Bronchial epithelial cell (primary cell): ENCODE measurements around the gene BICD2. TPM values are rescaled to one million over a fixed set of nuclear protein-coding genes. Genes with fewer than 3 reads are reported as not detected.
"Not testable (repeated sequence)": the region's sequence is repeated elsewhere in the genome, so short reads cannot be mapped to it uniquely, and the experiment has no call there.

ENCODE experiments used
- DNase-seq: peaks from one replicate; pipeline ENCODE4 v3.0.0-alpha.2; 2010; ENCODE audit warnings: low read depth
- FAIRE-seq: peaks from 2 replicates; lab custom pipeline; 2011; peaks lifted over from hg19 to GRCh38; lab: Jason Lieb, UNC
- H3K27me3 ChIP-seq: 2 replicates; pipeline ENCODE4 v1.5.1; 2011; ENCODE audit warnings: low read length; ENCODE audit not compliant: control insufficient read depth, insufficient read depth
- H3K36me3 ChIP-seq: 2 replicates; pipeline ENCODE4 v1.5.1; 2011; ENCODE audit warnings: low read length; ENCODE audit not compliant: control insufficient read depth, insufficient read depth
- H3K4me3 ChIP-seq: 2 replicates; pipeline ENCODE4 v1.5.1; 2011; ENCODE audit warnings: mild to moderate bottlenecking, low read depth, low read length, control low read depth
- total RNA-seq: library from RNA; depleted of rRNA; stranded (reverse); fragments of >200 nt; gene quantifications from 2 replicates; pipeline ENCODE4 v1.2.1, GENCODE V29; 2014
- TF ChIP-seq, protein P1 (sequence below): IDR thresholded peaks from 2 replicates; pipeline ENCODE4 v1.5.1; 2011; ENCODE audit warnings: mild to moderate bottlenecking, moderate library complexity, low read length, control low read depth, inconsistent platforms; ENCODE audit not compliant: insufficient read depth, severe bottlenecking

Gene BICD2
- 92.7 and 138 TPM in 2 replicates for total RNA-seq

DNA sequence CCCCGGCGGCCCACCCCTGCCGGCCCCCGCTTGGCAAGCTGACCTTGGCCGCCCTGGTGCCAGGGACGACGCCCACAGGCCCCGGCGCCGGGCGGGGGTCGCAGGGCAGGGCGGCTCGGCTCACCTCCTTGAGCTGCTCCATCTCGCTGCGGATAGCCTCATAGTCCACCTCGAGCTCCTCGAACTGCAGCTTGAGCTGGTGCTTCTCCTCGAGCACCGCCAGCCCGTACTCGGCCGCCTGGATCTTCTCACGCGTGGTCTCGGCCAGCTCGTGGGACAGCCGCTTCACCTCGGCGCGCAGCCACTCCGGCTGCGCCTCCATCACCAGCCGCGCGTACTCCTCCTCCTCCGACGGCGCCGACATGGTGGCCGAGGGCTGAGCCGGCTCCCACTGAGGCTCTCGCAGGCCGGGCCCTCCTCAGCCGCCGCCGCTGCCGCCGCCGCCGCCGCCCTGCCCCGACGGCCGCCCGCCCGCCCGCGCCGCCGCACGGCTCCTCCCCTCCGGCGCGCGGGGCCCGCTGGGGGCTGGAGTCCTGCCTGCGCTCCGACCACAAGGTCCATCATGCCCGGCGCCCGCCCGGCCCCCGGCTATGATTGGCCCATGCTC lies at the start of gene BICD2:
Gene BICD2 (minus strand): TSS at position 453 of the 607 bp plus-strand sequence. CDS start 89 bp downstream, at position 364.
- no peak for FAIRE-seq
- Histone ChIP-seq H3K27me3 (no peaks in the 10 kb centered on the region), H3K4me3 (peak within 1 kb of the TSS; percentile 83), H3K36me3 (peaks cover 2% of the 10 kb centered on the region)
- no peak for DNase-seq
- TF ChIP-seq, protein P1, sequence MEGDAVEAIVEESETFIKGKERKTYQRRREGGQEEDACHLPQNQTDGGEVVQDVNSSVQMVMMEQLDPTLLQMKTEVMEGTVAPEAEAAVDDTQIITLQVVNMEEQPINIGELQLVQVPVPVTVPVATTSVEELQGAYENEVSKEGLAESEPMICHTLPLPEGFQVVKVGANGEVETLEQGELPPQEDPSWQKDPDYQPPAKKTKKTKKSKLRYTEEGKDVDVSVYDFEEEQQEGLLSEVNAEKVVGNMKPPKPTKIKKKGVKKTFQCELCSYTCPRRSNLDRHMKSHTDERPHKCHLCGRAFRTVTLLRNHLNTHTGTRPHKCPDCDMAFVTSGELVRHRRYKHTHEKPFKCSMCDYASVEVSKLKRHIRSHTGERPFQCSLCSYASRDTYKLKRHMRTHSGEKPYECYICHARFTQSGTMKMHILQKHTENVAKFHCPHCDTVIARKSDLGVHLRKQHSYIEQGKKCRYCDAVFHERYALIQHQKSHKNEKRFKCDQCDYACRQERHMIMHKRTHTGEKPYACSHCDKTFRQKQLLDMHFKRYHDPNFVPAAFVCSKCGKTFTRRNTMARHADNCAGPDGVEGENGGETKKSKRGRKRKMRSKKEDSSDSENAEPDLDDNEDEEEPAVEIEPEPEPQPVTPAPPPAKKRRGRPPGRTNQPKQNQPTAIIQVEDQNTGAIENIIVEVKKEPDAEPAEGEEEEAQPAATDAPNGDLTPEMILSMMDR: no peak

GRCh38 chr9:92809629-92810326 lies 45.1 kb upstream of the BICD2 start:
- not testable (repeated sequence) for DNase-seq, FAIRE-seq, H3K4me3 ChIP-seq, H3K36me3 ChIP-seq
- peaks cover 42% of the 10 kb centered on the region for H3K27me3 ChIP-seq

DNA sequence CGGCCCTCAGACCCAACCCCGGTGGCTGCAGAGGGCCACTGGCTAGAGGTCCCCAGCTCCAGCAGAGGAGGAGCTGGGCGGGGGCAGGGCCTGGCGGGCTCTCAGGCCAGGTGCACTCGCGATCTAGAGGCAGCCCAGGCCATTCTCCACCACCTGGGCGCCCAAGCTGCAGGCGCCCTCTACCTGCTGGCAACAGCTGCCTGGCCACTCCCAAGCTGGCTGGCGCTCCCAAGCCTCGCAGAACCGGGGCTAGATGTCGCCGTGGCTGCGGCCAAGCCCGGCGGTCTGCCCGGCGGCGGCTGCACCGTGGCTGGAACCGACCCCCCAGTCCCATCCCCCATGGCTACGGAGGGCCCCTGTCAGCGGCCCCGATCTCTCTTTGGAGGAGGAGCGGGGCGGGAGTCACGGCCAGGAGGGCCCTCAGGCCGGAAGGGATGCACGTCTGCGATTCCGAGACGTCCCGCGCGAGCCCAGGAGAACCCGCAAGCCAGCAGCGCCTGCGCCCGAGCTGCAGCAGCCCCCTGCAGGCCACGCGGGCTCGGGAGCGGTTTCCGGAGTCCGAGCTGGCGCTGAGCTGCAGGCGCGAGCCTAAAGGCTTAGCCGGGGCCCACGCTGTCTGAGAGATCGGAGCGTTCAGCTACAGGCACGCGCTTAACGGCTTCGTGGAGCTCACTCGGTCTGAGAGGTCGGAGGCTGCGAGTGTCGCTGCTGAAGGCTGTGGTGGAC lies 44.3 kb upstream of the BICD2 start:
- H3K36me3 ChIP-seq: no peaks in the 10 kb centered on the region
- FAIRE-seq (no peak), DNase-seq (peak; percentile 48)
- TF ChIP-seq, protein P1: peak; percentile 61
- H3K4me3 ChIP-seq: peak overlapping the region; percentile 20
- H3K27me3 ChIP-seq: peaks cover 42% of the 10 kb centered on the region

DNA sequence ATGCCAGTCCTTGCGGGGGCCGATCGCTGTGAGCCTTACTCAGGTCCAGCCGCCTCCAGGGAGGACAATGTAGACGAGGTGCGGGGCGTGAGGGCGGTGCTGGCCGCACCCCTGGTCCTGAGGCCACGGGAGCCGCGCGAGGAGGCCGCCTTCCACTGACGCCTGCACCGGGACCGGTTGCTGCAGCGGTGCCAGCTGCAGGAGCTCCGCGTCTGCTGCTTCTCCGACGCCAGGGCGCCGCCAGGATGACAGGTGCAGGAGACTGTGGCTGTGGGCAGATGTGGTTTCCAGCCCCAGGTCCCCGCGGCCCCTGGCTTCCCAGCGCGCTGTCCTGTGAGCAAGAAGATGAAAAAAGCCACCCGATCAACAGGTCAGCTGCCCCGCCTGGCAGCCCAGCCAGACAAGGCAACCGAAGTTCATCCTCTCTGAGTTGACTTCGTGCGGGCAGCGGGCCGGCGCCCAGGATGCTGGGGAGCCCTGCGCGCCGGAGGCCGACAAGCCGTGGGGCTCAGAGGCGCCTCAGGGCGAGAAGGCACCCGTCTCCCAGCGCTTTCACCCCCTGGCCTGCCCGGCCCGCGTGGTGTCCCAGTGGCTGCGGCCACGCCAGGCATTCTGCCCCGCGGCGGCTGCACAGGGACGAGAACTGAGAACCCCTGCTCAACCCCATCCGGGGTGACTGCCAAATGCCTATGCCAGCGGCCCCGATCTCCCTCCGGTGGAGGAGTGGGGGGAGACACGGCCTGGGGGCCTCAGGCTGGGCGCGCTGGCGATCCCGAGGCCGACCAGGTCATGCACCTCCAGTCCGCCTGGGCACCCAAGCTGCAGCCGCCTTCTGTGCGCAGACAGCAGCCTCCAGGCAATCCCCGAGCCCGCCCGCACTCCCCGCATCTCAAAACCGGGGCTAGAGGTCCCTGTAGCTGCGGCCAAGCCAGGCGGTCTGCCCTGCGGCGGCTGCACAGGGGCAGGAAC lies 43.4 kb upstream of the BICD2 start:
- peaks cover 40% of the 10 kb centered on the region for H3K27me3 ChIP-seq
- H3K4me3 ChIP-seq: no peak overlapping the region
- FAIRE-seq (no peak), DNase-seq (no peak)
- TF ChIP-seq, protein P1: no peak
- H3K36me3 ChIP-seq: no peaks in the 10 kb centered on the region

- FAIRE-seq (no peak), DNase-seq (no peak)
- no peak overlapping the region for H3K4me3 ChIP-seq
- H3K27me3 ChIP-seq: peaks cover 40% of the 10 kb centered on the region
- TF ChIP-seq, protein P1: no peak
- H3K36me3 ChIP-seq: no peaks in the 10 kb centered on the region
Observed at GRCh38 chr9:92807031-92807756, 42.6 kb upstream of the BICD2 start.
